Keratinocyte (primary cell): ENCODE measurements around the gene SH2B3. TPM values are rescaled to one million over a fixed set of nuclear protein-coding genes. Genes with fewer than 3 reads are reported as not detected.

Experiments
- DNase-seq: peaks from one replicate; pipeline ENCODE4 v3.0.0-alpha.2; 2011; ENCODE audit warnings: low read depth, missing footprints, low spot score
- FAIRE-seq: peaks from 2 replicates; lab custom pipeline; 2011; peaks lifted over from hg19 to GRCh38; lab: Jason Lieb, UNC
- H2AFZ ChIP-seq: 2 replicates; pipeline ENCODE4 v1.6.0; 2012; ENCODE audit warnings: low read length, control low read depth, inconsistent platforms; ENCODE audit not compliant: control insufficient read depth
- H3K27ac ChIP-seq: 2 replicates; pipeline ENCODE4 v1.5.1; 2011; ENCODE audit warnings: low read length; ENCODE audit not compliant: control insufficient read depth, insufficient read depth
- H3K27me3 ChIP-seq: 3 replicates; pipeline ENCODE4 v1.6.0; 2011; ENCODE audit warnings: low read length; ENCODE audit not compliant: control insufficient read depth, insufficient read depth; ENCODE audit errors: extremely low read depth
- H3K36me3 ChIP-seq, 2 experiments: 2 replicates in 1 of 2; 3 replicates in 1 of 2; pipeline ENCODE4 v1.5.1; 2011; ENCODE audit warnings: low read length in 2 of 2, mild to moderate bottlenecking in 1 of 2; ENCODE audit not compliant: control insufficient read depth in 2 of 2, insufficient read depth in 2 of 2; ENCODE audit errors: extremely low read depth in 1 of 2
- H3K4me1 ChIP-seq: 3 replicates; pipeline ENCODE4 v1.5.1; 2011; ENCODE audit warnings: low read length; ENCODE audit not compliant: control insufficient read depth, insufficient read depth; ENCODE audit errors: extremely low read depth
- H3K4me2 ChIP-seq: 3 replicates; pipeline ENCODE4 v1.6.0; 2011; ENCODE audit warnings: low read depth, low read length; ENCODE audit not compliant: control insufficient read depth, insufficient read depth; ENCODE audit errors: extremely low read depth
- H3K4me3 ChIP-seq, 3 experiments: fragments of 200-600 bp in 1 of 3; sonication (generic) in 1 of 3; 2 replicates in 2 of 3; 3 replicates in 1 of 3; pipeline ENCODE4 v1.5.1; 2011 to 2016; ENCODE audit warnings: low read length in 3 of 3, mild to moderate bottlenecking in 3 of 3, control low read depth in 2 of 3, inconsistent platforms in 1 of 3, low read depth in 1 of 3, mixed read lengths in 1 of 3, mixed run types in 1 of 3, moderate library complexity in 1 of 3; ENCODE audit not compliant: control insufficient read depth in 2 of 3, insufficient read depth in 2 of 3; ENCODE audit errors: extremely low read depth in 1 of 3
- H3K79me2 ChIP-seq: 2 replicates; pipeline ENCODE4 v1.6.0; 2012; ENCODE audit warnings: low read length; ENCODE audit not compliant: control insufficient read depth, insufficient read depth
- H3K9ac ChIP-seq: 3 replicates; pipeline ENCODE4 v1.6.0; 2011; ENCODE audit warnings: low read length; ENCODE audit not compliant: control insufficient read depth, insufficient read depth; ENCODE audit errors: extremely low read depth
- H3K9me1 ChIP-seq: 3 replicates; pipeline ENCODE4 v1.6.0; 2011; ENCODE audit warnings: low read length; ENCODE audit not compliant: control insufficient read depth, insufficient read depth; ENCODE audit errors: extremely low read depth
- H3K9me3 ChIP-seq: 2 replicates; pipeline ENCODE4 v1.5.1; 2012; ENCODE audit warnings: low read depth, low read length; ENCODE audit not compliant: control insufficient read depth
- H4K20me1 ChIP-seq: 3 replicates; pipeline ENCODE4 v1.6.0; 2011; ENCODE audit warnings: low read length; ENCODE audit not compliant: control insufficient read depth, insufficient read depth; ENCODE audit errors: extremely low read depth
- EZH2 ChIP-seq: IDR thresholded peaks from one replicate; pipeline ENCODE4 v1.6.1; 2012; ENCODE audit warnings: inconsistent platforms, mild to moderate bottlenecking, low read length, moderate library complexity
- dilution Hi-C: fragments of 300-500 bp; cut with MboI; formaldehyde crosslinking; loops from one replicate; pipeline ENCODE4 v1.7.0; 2020; ENCODE audit warnings: low sequenced_read_pairs; ENCODE audit not compliant: extremely low pct_ligation_motif_present
- polyA plus RNA-seq, 5 experiments: library from polyadenylated mRNA; depleted of rRNA in 3 of 5; stranded (reverse) in 3 of 5; stranded (forward) in 1 of 5; unstranded in 1 of 5; fragments of >200 nt; gene quantifications; 1 replicate in 1 of 5; 2 replicates in 3 of 5; 3 replicates in 1 of 5; pipeline versions ENCODE4 v1.2.1 to v1.2.3, GENCODE V29; 2011 to 2012; ENCODE audit warnings: missing spikeins in 2 of 5, low read depth in 1 of 5, low replicate concordance in 1 of 5
- TF ChIP-seq, protein P1 (sequence below), 3 experiments: IDR thresholded peaks in 1 of 3; conservative IDR thresholded peaks in 1 of 3; optimal IDR thresholded peaks in 1 of 3; 2 replicates in 2 of 3; 3 replicates in 1 of 3; pipeline versions ENCODE3 to v1.5.1; 2011; ENCODE audit warnings: low read length in 3 of 3, mild to moderate bottlenecking in 3 of 3, moderate library complexity in 2 of 3, control low read depth in 1 of 3, inconsistent platforms in 1 of 3; ENCODE audit not compliant: insufficient read depth in 2 of 3; ENCODE audit errors: extremely low read depth in 1 of 3

SH2B3 gene
- polyA plus RNA-seq, 1 donor (not counting 4 experiments of a cell fraction or from before 2014, with no cell fraction given) = 7.7 TPM

DNA sequence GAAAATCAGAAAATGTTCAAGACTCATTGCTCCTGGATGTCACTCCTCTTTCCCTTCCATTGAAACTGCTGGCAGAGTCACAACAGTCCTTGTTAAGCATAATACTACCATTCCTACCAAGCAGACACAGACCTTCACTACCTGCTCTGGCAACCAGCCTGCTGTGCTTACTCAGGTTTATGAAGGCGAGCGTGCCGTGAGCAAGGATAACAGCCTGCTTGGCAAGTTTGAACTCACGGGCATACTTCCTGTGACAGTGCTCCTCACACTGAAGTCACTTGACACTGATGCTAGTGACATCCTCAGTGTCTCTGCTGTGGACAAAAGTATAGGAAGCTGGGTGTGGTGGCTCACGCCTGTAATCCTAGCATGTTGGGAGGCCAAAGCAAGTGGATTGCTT lies 21.1 kb upstream of the SH2B3 start:
- DNase-seq (no peak), FAIRE-seq (peak; percentile 41)
- no peak overlapping the region for H3K27ac ChIP-seq
- H3K27me3 ChIP-seq = no peaks in the 10 kb centered on the region
- H3K36me3 ChIP-seq = no peaks in the 10 kb centered on the region
- no peaks in the 10 kb centered on the region for H3K9me1 ChIP-seq
- H3K4me1 ChIP-seq = no peaks in the 10 kb centered on the region
- H2AFZ ChIP-seq = no peak overlapping the region
- no peak overlapping the region for H3K9ac ChIP-seq
- no peak for TF ChIP-seq EZH2
- H3K79me2 ChIP-seq = no peaks in the 10 kb centered on the region
- no peaks in the 10 kb centered on the region for H3K9me3 ChIP-seq
- H3K4me2 ChIP-seq = no peak overlapping the region
- H3K4me3 ChIP-seq = no peak overlapping the region
- dilution Hi-C loops = no loop called here
- H4K20me1 ChIP-seq = no peaks in the 10 kb centered on the region

DNA sequence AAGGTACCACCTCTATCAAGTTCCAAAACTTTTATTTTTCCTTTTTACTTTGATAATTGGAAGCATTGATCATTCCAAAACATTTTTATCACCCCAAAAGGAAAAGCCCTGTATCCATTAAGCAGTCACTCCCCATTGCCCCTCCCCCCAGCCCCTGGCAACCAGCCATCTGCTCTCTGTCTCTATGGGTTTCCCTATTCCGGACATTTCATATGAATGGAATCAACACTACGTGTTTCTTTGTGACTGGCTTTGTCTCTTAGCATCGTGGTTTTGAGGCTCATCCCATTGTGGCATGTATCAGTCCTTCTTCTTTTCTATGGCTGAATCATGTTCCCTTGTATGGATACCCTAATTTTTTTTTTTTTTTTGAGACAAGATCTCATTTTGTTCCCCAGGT lies 18.8 kb upstream of the SH2B3 start:
- no peak for TF ChIP-seq EZH2
- TF ChIP-seq, protein P1, sequence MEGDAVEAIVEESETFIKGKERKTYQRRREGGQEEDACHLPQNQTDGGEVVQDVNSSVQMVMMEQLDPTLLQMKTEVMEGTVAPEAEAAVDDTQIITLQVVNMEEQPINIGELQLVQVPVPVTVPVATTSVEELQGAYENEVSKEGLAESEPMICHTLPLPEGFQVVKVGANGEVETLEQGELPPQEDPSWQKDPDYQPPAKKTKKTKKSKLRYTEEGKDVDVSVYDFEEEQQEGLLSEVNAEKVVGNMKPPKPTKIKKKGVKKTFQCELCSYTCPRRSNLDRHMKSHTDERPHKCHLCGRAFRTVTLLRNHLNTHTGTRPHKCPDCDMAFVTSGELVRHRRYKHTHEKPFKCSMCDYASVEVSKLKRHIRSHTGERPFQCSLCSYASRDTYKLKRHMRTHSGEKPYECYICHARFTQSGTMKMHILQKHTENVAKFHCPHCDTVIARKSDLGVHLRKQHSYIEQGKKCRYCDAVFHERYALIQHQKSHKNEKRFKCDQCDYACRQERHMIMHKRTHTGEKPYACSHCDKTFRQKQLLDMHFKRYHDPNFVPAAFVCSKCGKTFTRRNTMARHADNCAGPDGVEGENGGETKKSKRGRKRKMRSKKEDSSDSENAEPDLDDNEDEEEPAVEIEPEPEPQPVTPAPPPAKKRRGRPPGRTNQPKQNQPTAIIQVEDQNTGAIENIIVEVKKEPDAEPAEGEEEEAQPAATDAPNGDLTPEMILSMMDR (optimal IDR thresholded peaks at IDR 0.05 in 1 of 3, IDR thresholded peaks at IDR 0.05 in 1 of 3, conservative IDR thresholded peaks at IDR 0.05 in 1 of 3; ENCODE audit: extremely low read depth in 1 of 3, insufficient read depth in 2 of 3, low read length in 3 of 3) = no peak
- Histone ChIP-seq H3K4me1 (no peaks in the 10 kb centered on the region), H2AFZ (no peak overlapping the region), H3K9me3 (no peaks in the 10 kb centered on the region), H3K9ac (no peak overlapping the region), H3K27me3 (no peaks in the 10 kb centered on the region), H3K4me2 (no peak overlapping the region), H3K36me3 (no peaks in the 10 kb centered on the region), H3K9me1 (no peaks in the 10 kb centered on the region), H3K4me3 (no peak overlapping the region), H3K79me2 (no peaks in the 10 kb centered on the region), H4K20me1 (no peaks in the 10 kb centered on the region), H3K27ac (no peak overlapping the region)
- DNase-seq = no peak
- dilution Hi-C loops = no loop called here
- peak; percentile 49 for FAIRE-seq

DNA sequence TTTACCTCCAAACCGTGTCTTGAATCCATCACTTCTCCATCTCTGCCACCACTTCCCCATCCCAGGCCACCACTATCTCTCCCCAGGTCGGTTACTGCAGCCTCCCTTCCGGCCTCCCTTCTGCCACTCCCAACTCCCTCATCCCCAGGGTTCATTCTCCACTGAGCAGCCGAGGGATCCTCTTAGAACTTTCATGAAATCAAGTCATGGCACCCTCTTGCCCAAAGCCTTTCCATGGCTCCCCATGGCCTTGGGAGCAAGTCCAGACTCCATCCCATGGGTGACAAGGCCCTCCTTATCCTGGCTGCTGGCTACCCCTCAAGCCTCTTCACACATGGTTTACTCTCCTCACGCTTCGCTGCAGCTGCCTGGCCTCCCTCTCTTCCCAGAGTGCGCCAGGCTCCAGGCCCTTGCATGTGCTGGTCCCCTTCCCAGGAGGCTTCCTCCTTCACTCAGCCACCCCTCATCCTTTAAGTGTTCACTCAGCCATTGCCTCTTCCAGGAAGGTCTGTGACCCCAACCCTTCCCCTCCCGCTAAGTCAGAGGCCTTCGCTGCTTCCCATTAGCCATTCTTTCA lies 17.9 kb upstream of the SH2B3 start:
- Histone ChIP-seq H3K4me3 (no peak overlapping the region), H3K9ac (no peak overlapping the region), H3K27ac (no peak overlapping the region), H4K20me1 (no peaks in the 10 kb centered on the region), H3K4me1 (no peaks in the 10 kb centered on the region), H3K36me3 (no peaks in the 10 kb centered on the region), H3K9me3 (no peaks in the 10 kb centered on the region), H2AFZ (no peak overlapping the region), H3K27me3 (no peaks in the 10 kb centered on the region), H3K79me2 (no peaks in the 10 kb centered on the region), H3K9me1 (no peaks in the 10 kb centered on the region), H3K4me2 (no peak overlapping the region)
- dilution Hi-C loops = no loop called here
- TF ChIP-seq EZH2 = no peak
- TF ChIP-seq, protein P1 (optimal IDR thresholded peaks at IDR 0.05 in 1 of 3, IDR thresholded peaks at IDR 0.05 in 1 of 3, conservative IDR thresholded peaks at IDR 0.05 in 1 of 3; ENCODE audit: extremely low read depth in 1 of 3, insufficient read depth in 2 of 3, low read length in 3 of 3) = no peak
- DNase-seq = no peak
- no peak for FAIRE-seq
